ENCODE results near the gene CNFN. TPM values are rescaled to one million over a fixed set of nuclear protein-coding genes. Genes with fewer than 3 reads are reported as not detected.
A peak's percentile ranks its signal among the peaks of the same experiment; 100 is the strongest.

Gene CNFN
- total RNA-seq, 2 experiments from 2014 or later: not detected

DNA sequence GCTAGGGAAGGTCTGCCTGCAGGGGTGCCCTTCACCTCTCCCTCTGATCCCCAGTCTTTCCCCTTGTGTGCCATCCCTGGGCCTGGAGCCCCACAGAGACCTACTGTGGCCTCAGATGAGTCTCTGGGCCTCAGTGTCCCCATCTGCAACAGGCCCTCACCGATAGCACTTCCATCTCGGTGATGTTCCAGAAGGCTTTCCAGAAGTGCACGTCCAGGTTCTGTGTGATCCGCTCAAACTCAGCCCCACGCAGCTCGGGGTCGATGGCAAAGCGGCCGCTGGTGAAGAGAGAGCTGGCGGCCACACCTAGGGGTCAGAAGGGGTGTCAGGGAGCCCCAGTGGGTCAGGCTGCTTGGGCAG, 17.7 kb upstream of the CNFN start:
- ChIA-PET CTCF (no interaction called here), POLR2A (no interaction called here)
- Mint-ChIP-seq H3K9me3 (no peaks in the 10 kb centered on the region), H3K27me3 (no peaks in the 10 kb centered on the region), H3K27ac (no peak overlapping the region), H3K4me3 (no peak overlapping the region), H3K36me3 (peaks cover 5% of the 10 kb centered on the region), H3K4me1 (ENCODE audit: low read depth) (no peaks in the 10 kb centered on the region)
- intact Hi-C loops (cut with micrococcal nuclease): no loop called here
- DNase-seq: no peak

DNA sequence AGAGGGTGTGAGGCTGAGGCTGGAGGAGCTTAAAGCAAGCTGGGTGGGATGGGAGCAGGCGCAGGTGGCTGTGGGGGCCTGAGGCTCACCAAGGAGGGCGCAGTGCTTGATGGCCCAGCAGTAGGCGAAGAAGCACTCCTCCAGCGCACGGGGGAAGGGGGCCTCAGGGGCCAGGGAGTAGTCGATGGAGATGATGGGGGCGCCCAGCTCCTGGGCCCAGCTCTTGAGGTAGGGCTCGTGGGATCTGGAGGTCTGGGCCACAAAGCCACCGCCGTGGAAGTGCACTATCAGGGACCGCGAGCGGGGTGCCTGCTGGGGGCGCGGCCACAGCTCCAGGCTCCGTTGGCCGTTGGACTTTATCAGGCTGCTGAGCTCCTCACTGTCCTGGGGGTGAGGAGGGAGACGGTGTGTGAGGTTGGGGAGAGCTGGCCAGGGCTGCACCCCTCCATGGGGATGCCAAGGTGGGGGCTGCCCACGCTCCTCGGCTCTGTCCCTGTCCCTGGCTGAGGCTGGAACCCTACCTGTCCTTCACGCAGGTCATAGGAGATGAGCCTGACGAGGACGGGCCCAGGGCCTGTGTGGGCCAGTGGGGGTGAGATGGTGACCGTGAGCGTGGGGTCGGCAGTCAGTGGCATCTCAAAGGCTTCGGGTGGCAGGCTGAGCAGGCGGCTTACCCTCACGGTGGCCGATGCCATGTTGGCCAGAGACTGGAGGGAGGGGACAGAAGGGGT, 17.2 kb upstream of the CNFN start:
- Mint-ChIP-seq H3K27ac (no peak overlapping the region), H3K4me3 (no peak overlapping the region), H3K36me3 (peaks cover 5% of the 10 kb centered on the region), H3K27me3 (no peaks in the 10 kb centered on the region), H3K4me1 (ENCODE audit: low read depth) (no peaks in the 10 kb centered on the region), H3K9me3 (no peaks in the 10 kb centered on the region)
- DNase-seq: no peak
- ChIA-PET CTCF (no interaction called here), POLR2A (interaction anchor here (0.9 kb wide), 1 partner anchor 32 kb away, joined by 3 read pairs; no protein-coding TSS in a partner anchor)
- intact Hi-C loops (cut with micrococcal nuclease): no loop called here

DNA sequence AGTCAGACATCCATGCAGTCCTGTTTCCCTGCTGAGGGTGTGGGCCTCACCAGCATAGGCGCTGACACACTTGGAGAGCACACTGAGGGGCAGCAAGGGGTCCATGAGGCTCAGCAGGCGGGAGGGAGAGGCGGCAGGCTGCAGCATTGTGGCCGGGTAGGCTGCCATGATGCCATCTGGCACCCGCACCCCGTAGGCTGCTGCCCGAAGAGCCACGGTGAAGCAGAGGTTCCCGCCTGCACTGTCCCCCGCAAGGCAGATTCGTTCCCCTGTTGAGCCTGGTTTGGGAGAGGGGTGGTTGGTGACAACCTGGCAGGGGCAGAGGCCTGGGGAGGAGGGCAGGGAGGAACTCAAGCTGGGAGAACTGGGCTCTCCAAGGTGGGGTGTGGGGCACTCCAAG, 16.0 kb upstream of the CNFN start:
- Mint-ChIP-seq H3K36me3 (peaks cover 5% of the 10 kb centered on the region), H3K27me3 (no peaks in the 10 kb centered on the region), H3K4me3 (no peak overlapping the region), H3K9me3 (no peaks in the 10 kb centered on the region), H3K27ac (no peak overlapping the region), H3K4me1 (ENCODE audit: low read depth) (peaks cover 7% of the 10 kb centered on the region)
- DNase-seq: no peak
- intact Hi-C loops (cut with micrococcal nuclease): no loop called here
- POLR2A ChIA-PET: interaction anchor here (0.9 kb wide), 1 partner anchor 33 kb away, joined by 3 read pairs; no protein-coding TSS in a partner anchor
- CTCF ChIA-PET: interaction anchor here (0.8 kb wide), 1 partner anchor 14 kb away, joined by 5 read pairs; no protein-coding TSS in a partner anchor

DNA sequence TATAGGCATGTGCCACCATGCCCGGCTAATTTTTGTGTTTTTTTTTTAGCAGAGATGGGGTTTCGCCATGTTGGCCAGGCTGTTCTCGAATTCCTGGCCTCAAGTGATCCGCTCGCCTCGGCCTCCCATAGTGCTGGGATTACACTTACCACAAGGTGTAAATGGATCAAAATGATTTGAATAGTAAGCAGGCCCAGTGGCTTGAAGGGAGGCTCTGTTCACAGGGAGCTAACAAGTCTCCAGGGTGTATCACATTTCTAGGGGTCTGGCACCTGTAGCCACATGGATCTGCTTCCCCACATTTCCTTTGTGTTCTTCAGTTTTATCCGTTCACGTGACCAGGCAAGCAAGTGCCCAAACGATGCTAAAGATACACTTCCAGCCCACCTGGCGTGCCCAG, 13.5 kb upstream of the CNFN start:
- intact Hi-C loops (cut with micrococcal nuclease): no loop called here
- DNase-seq: no peak
- Mint-ChIP-seq H3K4me1 (ENCODE audit: low read depth) (peaks cover 24% of the 10 kb centered on the region), H3K27ac (no peak overlapping the region), H3K4me3 (no peak overlapping the region), H3K36me3 (peaks cover 5% of the 10 kb centered on the region), H3K9me3 (no peaks in the 10 kb centered on the region), H3K27me3 (no peaks in the 10 kb centered on the region)
- ChIA-PET POLR2A (no interaction called here), CTCF (interaction anchor here (1.0 to 2.6 kb wide), 2 partner anchors 17 to 35 kb away, joined by 4 to 11 read pairs; no protein-coding TSS in a partner anchor)

DNA sequence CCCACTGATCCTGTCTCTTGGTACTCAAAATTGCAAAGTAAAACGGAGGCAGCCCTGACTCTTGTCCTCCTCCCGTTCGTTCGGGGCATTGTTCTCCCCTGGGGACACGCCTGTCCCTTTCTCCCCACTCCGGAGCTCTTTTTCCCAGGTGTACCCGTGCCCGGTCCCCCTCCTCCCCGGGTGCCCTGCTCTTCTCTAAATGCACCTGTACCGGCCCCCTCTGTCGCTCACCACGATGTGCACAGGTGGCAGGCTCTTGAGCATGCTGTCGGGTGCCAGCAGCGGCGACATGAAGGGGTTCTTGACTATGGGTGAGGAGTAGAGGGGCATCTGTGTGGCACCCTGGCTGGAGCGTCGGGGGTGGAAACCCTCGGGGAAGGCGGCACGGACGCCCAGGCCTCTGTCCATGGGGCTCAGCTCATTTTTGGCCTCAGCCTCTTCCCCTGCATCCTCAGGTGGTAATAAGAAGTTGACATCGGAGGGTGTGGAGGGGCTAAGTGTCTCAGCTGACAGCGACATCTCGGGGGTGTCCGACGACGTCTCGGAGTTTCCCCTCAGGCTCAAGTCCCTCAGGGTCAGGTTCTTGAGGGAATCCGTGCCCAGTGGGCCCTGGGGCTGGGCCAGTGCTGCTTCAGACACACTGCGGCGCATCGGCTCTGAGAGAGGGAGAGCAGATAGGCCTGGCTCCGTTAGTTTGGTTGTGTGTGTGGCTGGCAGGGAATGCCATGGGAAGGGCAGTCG, 12.4 kb upstream of the CNFN start:
- Mint-ChIP-seq H3K27me3 (no peaks in the 10 kb centered on the region), H3K36me3 (peaks cover 5% of the 10 kb centered on the region), H3K4me1 (ENCODE audit: low read depth) (peaks cover 29% of the 10 kb centered on the region), H3K4me3 (peak overlapping the region; percentile 71), H3K27ac (no peak overlapping the region), H3K9me3 (no peaks in the 10 kb centered on the region)
- ChIA-PET POLR2A (no interaction called here), CTCF (interaction anchor here (0.9 to 4.5 kb wide), 3 partner anchors 11 to 270 kb away, joined by 4 to 17 read pairs (median 4); partner anchors contain the start of gene POU2F2)
- DNase-seq: no peak
- intact Hi-C loops (cut with micrococcal nuclease): no loop called here

- peak overlapping the region; percentile 45 for H3K27ac Mint-ChIP-seq
- ChIA-PET CTCF (interaction anchor here (0.8 to 4.5 kb wide), 10 partner anchors 9 to 291 kb away, joined by 3 to 17 read pairs (median 4); partner anchors contain the start of gene POU2F2), POLR2A (no interaction called here)
- H3K27me3 Mint-ChIP-seq: no peaks in the 10 kb centered on the region
- peak; percentile 78 for DNase-seq
- intact Hi-C loops (cut with micrococcal nuclease): no loop called here
- peak overlapping the region; percentile 71 for H3K4me3 Mint-ChIP-seq
- H3K9me3 Mint-ChIP-seq: no peaks in the 10 kb centered on the region
- peaks cover 5% of the 10 kb centered on the region for H3K36me3 Mint-ChIP-seq
- peaks cover 35% of the 10 kb centered on the region for H3K4me1 Mint-ChIP-seq (ENCODE audit: low read depth)
Measured at GRCh38 chr19:42401365-42402303, 11.5 kb upstream of the CNFN start.

- H3K27me3 Mint-ChIP-seq: no peaks in the 10 kb centered on the region
- no peaks in the 10 kb centered on the region for H3K9me3 Mint-ChIP-seq
- ChIA-PET POLR2A (no interaction called here), CTCF (interaction anchor here (0.5 to 4.5 kb wide), 10 partner anchors 10 to 292 kb away, joined by 3 to 17 read pairs (median 4); partner anchors contain the start of gene POU2F2)
- H3K36me3 Mint-ChIP-seq: peaks cover 5% of the 10 kb centered on the region
- DNase-seq: no peak
- no peak overlapping the region for H3K4me3 Mint-ChIP-seq
- intact Hi-C loops (cut with micrococcal nuclease): no loop called here
- H3K27ac Mint-ChIP-seq: peak overlapping the region; percentile 21
- peaks cover 39% of the 10 kb centered on the region for H3K4me1 Mint-ChIP-seq (ENCODE audit: low read depth)
Measured at GRCh38 chr19:42400404-42400803, 10.3 kb upstream of the CNFN start.

- POLR2A ChIA-PET: interaction anchor here (1.2 to 1.4 kb wide), 3 partner anchors 17 to 92 kb away, joined by 3 to 6 read pairs (median 4); no protein-coding TSS in a partner anchor
- intact Hi-C loops (cut with micrococcal nuclease): loop anchor here (1.0 to 5.0 kb wide), 2 partner anchors 26 to 275 kb away; no protein-coding TSS in a partner anchor
- H3K36me3 Mint-ChIP-seq: no peaks in the 10 kb centered on the region
- no peaks in the 10 kb centered on the region for H3K9me3 Mint-ChIP-seq
- CTCF ChIA-PET: interaction anchor here (1.6 to 2.0 kb wide), 4 partner anchors 14 to 43 kb away, joined by 3 to 13 read pairs (median 8); no protein-coding TSS in a partner anchor
- no peaks in the 10 kb centered on the region for H3K27me3 Mint-ChIP-seq
- H3K4me1 Mint-ChIP-seq (ENCODE audit: low read depth): peaks cover 39% of the 10 kb centered on the region
- peak overlapping the region; percentile 46 for H3K27ac Mint-ChIP-seq
- peak overlapping the region; percentile 83 for H3K4me3 Mint-ChIP-seq
- DNase-seq: peak; percentile 29
Measured at GRCh38 chr19:42397263-42398166, 7.4 kb upstream of the CNFN start.

GRCh38 chr19:42396381-42397262, 6.5 kb upstream of the CNFN start:
- intact Hi-C loops (cut with micrococcal nuclease): loop anchor here (1.0 to 5.0 kb wide), 2 partner anchors 27 to 274 kb away; no protein-coding TSS in a partner anchor

DNA sequence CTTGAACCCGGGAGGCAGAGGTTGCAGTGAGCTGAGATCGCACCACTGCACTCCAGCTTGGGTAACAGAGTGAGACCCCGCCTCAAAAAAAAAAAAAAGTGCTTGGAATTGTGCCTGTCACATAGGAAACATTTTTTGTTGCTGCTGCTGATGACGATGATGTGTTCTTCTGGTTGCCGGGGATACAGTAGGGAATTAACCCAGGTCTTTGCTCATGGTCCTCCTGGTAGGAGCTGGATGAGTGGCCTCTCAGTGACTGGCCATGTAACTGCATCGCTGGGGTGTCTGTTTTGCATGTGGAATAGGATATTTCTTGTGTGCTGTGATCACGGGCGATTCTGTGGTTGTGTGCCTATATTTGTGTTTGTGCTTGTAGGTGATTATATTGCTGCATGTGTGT, 4.7 kb upstream of the CNFN start:
- Mint-ChIP-seq H3K27ac (no peak overlapping the region), H3K4me1 (ENCODE audit: low read depth) (peaks cover 21% of the 10 kb centered on the region), H3K27me3 (peaks cover 3% of the 10 kb centered on the region), H3K36me3 (no peaks in the 10 kb centered on the region), H3K4me3 (no peak overlapping the region), H3K9me3 (no peaks in the 10 kb centered on the region)
- intact Hi-C loops (cut with micrococcal nuclease): loop anchor here (5.0 kb wide), 1 partner anchor 272 kb away; no protein-coding TSS in a partner anchor
- CTCF ChIA-PET: no interaction called here
- POLR2A ChIA-PET: interaction anchor here (1.1 kb wide), 1 partner anchor 17 kb away, joined by 3 read pairs; no protein-coding TSS in a partner anchor
- DNase-seq: no peak

More at GRCh38 chr19:42396381-42397262, 6.5 kb upstream of the CNFN start:
- no peaks in the 10 kb centered on the region for H3K36me3 Mint-ChIP-seq
- CTCF ChIA-PET: interaction anchor here (1.6 to 2.0 kb wide), 4 partner anchors 24 to 44 kb away, joined by 5 to 13 read pairs (median 8); no protein-coding TSS in a partner anchor
- no peaks in the 10 kb centered on the region for H3K9me3 Mint-ChIP-seq
- H3K27ac Mint-ChIP-seq: peak overlapping the region; percentile 87
- H3K4me1 Mint-ChIP-seq (ENCODE audit: low read depth): peaks cover 35% of the 10 kb centered on the region
- peak overlapping the region; percentile 83 for H3K4me3 Mint-ChIP-seq
- POLR2A ChIA-PET: interaction anchor here (1.2 to 1.4 kb wide), 4 partner anchors 16 to 91 kb away, joined by 3 to 6 read pairs (median 4); no protein-coding TSS in a partner anchor
- H3K27me3 Mint-ChIP-seq: no peaks in the 10 kb centered on the region
- DNase-seq: peak; percentile 99
